SU-DHL-6 (cell line): Measurements from ENCODE around the gene CDIPT.

ENCODE experiments used
- EZH2phosphoT487 ChIP-seq: fragments of 200-600 bp; sonication (generic), shearing (Covaris generic); conservative IDR thresholded peaks from 2 replicates; pipeline ENCODE4 v1.6.1; 2018; ENCODE audit warnings: mild to moderate bottlenecking, antibody characterized with exemption, low read length, moderate library complexity, mixed read lengths
- TF ChIP-seq, protein P1 (sequence below): fragments of 200-600 bp; sonication (generic); IDR thresholded peaks from one replicate; pipeline ENCODE4 v1.5.1; 2017; ENCODE audit warnings: antibody characterized with exemption, mild to moderate bottlenecking, low read length, moderate library complexity; ENCODE audit not compliant: insufficient read depth, poor library complexity, severe bottlenecking

DNA sequence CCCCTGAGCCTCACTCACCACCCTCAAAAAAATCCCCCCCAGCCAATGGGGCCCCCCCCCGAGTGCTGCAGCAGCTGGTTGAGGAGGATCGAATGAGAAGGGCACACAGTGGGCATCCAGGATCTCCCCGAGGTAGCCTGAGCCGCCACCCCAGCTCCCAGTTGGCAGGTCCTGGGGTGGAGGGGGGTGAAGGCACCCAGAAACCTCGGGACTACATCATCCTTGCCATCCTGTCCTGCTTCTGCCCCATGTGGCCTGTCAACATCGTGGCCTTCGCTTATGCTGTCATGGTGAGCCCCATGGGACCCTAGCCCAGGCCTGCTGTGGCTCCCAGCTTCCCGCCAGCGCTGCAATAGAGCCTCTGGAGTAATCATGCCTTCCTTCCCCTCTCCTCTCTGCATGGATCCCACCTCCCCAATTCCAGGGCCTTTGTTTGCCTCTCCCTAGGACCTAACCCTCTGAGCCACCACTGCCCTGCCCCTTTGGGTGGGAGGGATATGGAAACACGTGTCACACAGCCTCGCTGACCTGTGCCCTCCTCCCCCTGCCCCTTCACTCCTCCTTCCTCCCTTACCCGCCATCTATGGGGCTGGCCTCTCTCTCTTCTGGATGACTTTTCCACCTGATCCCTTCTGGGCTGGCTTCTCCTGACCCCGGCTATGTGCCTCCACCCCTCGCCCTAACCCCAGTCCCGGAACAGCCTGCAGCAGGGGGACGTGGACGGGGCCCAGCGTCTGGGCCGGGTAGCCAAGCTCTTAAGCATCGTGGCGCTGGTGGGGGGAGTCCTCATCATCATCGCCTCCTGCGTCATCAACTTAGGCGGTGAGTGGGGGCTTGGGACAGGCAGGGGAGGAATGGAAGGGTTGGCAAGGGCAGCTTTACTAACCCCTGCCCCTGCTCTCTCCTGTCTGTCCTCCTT, 49.1 kb downstream of the CDIPT start:
- TF ChIP-seq, protein P1, sequence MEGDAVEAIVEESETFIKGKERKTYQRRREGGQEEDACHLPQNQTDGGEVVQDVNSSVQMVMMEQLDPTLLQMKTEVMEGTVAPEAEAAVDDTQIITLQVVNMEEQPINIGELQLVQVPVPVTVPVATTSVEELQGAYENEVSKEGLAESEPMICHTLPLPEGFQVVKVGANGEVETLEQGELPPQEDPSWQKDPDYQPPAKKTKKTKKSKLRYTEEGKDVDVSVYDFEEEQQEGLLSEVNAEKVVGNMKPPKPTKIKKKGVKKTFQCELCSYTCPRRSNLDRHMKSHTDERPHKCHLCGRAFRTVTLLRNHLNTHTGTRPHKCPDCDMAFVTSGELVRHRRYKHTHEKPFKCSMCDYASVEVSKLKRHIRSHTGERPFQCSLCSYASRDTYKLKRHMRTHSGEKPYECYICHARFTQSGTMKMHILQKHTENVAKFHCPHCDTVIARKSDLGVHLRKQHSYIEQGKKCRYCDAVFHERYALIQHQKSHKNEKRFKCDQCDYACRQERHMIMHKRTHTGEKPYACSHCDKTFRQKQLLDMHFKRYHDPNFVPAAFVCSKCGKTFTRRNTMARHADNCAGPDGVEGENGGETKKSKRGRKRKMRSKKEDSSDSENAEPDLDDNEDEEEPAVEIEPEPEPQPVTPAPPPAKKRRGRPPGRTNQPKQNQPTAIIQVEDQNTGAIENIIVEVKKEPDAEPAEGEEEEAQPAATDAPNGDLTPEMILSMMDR: no peak
- TF ChIP-seq EZH2phosphoT487: no peak
